ENCODE data around the gene SETD2. TPM values are rescaled to one million over a fixed set of nuclear protein-coding genes. Genes with fewer than 3 reads are reported as not detected.

The SETD2 gene
- total and polyA plus RNA-seq, 2 of the 8 experiments (the other 6 are each of a cell fraction or from before 2014, with no cell fraction given), result 15.7 to 46.3 TPM

- TF ChIP-seq TEAD4 (IDR thresholded peaks at IDR 0.05; ENCODE audit: low read depth, low read length) (no peak), KDM4A (IDR thresholded peaks at IDR 0.05; ENCODE audit: low read depth, low read length, severe bottlenecking) (no peak), ATF2 (IDR thresholded peaks at IDR 0.05; ENCODE audit: low read length) (no peak)
These were observed 98.9 kb downstream of the SETD2 start (continued) for GRCh38 chr3:47065058-47065457.

Data from H1 (cell line).